ENCODE results near the gene BACE1-AS. TPM values are rescaled to one million over a fixed set of nuclear protein-coding genes. Genes with fewer than 3 reads are reported as not detected.

The BACE1-AS gene
- total RNA-seq, 1 experiment from 2014 or later, result 13.7 TPM

DNA sequence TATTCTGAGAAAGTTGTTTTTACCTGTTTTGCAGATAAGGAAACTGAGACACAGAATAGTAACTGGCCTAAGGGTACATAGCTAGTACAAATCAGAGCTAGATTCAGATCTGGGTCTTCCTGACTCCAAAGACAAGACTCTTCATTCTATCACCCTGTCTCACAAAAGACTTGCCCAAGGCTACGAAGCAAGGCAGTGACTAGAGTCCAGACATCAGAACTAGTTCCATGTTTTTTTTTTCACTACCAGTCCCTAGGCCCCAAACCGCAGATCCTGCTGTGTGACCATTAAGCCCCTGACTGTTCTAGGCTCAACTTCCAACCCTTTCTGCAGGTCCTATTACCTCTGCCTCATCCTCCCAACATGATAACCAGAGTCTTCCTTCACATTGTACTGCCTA lies 1.5 kb downstream of the BACE1-AS start:
- H3K27me3 ChIP-seq (replicated peaks; ENCODE audit: insufficient read depth, low read depth, low read length, poor library complexity), result no peaks in the 10 kb centered on the region
- H3K4me1 ChIP-seq (ENCODE audit: insufficient read depth, low read length, poor library complexity, severe bottlenecking), result no peaks in the 10 kb centered on the region
- CTCF ChIA-PET, result interaction anchor here (0.7 kb wide), 1 partner anchor 662 kb away, joined by 4 read pairs; no protein-coding TSS in a partner anchor
- H3K36me3 ChIP-seq (ENCODE audit: insufficient read depth, low read length, poor library complexity, severe bottlenecking), result peaks cover 20% of the 10 kb centered on the region
- no peak for TF ChIP-seq EZH2 (IDR thresholded peaks at IDR 0.05; ENCODE audit: borderline replicate concordance, low read depth, low read length, poor library complexity, severe bottlenecking)
- TF ChIP-seq, protein P1, sequence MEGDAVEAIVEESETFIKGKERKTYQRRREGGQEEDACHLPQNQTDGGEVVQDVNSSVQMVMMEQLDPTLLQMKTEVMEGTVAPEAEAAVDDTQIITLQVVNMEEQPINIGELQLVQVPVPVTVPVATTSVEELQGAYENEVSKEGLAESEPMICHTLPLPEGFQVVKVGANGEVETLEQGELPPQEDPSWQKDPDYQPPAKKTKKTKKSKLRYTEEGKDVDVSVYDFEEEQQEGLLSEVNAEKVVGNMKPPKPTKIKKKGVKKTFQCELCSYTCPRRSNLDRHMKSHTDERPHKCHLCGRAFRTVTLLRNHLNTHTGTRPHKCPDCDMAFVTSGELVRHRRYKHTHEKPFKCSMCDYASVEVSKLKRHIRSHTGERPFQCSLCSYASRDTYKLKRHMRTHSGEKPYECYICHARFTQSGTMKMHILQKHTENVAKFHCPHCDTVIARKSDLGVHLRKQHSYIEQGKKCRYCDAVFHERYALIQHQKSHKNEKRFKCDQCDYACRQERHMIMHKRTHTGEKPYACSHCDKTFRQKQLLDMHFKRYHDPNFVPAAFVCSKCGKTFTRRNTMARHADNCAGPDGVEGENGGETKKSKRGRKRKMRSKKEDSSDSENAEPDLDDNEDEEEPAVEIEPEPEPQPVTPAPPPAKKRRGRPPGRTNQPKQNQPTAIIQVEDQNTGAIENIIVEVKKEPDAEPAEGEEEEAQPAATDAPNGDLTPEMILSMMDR (conservative IDR thresholded peaks at IDR 0.05; ENCODE audit: low read depth, low read length), result no peak
- intact Hi-C loops (cut with micrococcal nuclease; ENCODE audit: unreplicated experiment), result no loop called here
- BruUV-seq (replicated peaks), result no TSS peak
- POLR2A ChIA-PET (ENCODE audit: low non-redundant PET), result no interaction called here
- H3K4me3 ChIP-seq (ENCODE audit: low read depth, low read length, poor library complexity, severe bottlenecking), result no peak overlapping the region
- no peak for DNase-seq (ENCODE audit: low spot score)
- no peak overlapping the region for H3K27ac ChIP-seq (ENCODE audit: low read depth, low read length, poor library complexity, severe bottlenecking)
- no peaks in the 10 kb centered on the region for H3K9me3 ChIP-seq (ENCODE audit: low read depth, low read length, poor library complexity, severe bottlenecking)

DNA sequence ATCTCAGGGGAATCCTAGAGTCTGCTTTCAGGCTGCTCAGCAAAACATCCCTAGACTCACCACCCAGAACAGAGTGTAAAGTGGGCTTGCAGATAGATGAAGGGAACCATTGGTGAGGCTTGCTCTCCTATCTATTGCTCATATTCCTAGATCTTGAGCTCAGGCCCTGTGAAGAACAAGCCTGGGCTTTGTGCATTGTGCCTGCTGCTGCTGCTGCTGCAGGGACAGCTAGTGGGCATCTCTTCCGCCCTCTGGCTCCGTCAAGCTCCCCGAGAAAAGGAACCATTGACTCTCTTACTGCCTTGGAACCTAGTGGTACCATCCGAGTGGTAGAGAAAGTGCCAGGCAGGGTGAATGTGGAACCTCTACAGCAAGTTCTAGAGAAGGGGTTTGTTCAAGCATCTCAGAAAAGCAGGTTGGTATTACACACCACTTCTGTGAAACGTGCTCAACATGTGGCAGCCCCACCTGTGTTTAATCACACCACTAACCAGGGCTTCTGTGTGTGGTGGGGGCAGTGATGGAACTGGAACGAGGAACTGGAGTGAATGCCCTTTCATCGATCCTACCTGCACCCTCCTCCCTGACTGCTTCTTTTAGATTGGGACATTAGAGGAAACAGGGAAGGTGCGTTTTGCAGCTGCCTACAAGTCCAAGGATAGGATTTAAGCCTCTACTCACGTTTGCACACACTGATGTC lies 4.4 kb downstream of the BACE1-AS start:
- no peaks in the 10 kb centered on the region for H3K9me3 ChIP-seq (ENCODE audit: low read depth, low read length, poor library complexity, severe bottlenecking)
- DNase-seq (ENCODE audit: low spot score), result no peak
- CTCF ChIA-PET, result no interaction called here
- TF ChIP-seq, protein P1 (conservative IDR thresholded peaks at IDR 0.05; ENCODE audit: low read depth, low read length), result no peak
- no peak for TF ChIP-seq EZH2 (IDR thresholded peaks at IDR 0.05; ENCODE audit: borderline replicate concordance, low read depth, low read length, poor library complexity, severe bottlenecking)
- H3K36me3 ChIP-seq (ENCODE audit: insufficient read depth, low read length, poor library complexity, severe bottlenecking), result peaks cover 6% of the 10 kb centered on the region
- H3K27me3 ChIP-seq (replicated peaks; ENCODE audit: insufficient read depth, low read depth, low read length, poor library complexity), result no peaks in the 10 kb centered on the region
- H3K27ac ChIP-seq (ENCODE audit: low read depth, low read length, poor library complexity, severe bottlenecking), result no peak overlapping the region
- intact Hi-C loops (cut with micrococcal nuclease; ENCODE audit: unreplicated experiment), result no loop called here
- peaks cover 2% of the 10 kb centered on the region for H3K4me1 ChIP-seq (ENCODE audit: insufficient read depth, low read length, poor library complexity, severe bottlenecking)
- H3K4me3 ChIP-seq (ENCODE audit: low read depth, low read length, poor library complexity, severe bottlenecking), result no peak overlapping the region
- BruUV-seq (replicated peaks), result no TSS peak
- POLR2A ChIA-PET (ENCODE audit: low non-redundant PET), result interaction anchor here (1.0 kb wide), 1 partner anchor 14 kb away, joined by 5 read pairs; no protein-coding TSS in a partner anchor

DNA sequence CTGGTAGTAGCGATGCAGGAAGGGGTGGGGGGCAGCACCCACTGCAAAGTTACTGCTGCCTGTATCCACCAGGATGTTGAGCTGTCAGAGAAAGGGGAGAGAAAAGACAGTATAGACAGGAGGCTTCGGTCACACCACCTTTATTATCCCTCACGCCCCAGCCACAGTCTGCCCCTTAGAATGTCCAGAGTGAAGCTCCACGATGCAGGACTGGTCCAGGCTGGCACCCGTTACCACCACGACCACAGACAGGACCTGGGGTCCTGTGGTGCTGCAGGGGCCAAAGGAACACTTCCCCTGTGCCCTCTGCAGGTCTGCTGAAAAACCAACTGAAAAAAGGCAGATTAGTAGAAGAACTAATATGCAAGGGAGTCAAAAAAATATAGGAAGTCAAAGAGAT lies 5.7 kb downstream of the BACE1-AS start:
- no peaks in the 10 kb centered on the region for H3K9me3 ChIP-seq (ENCODE audit: low read depth, low read length, poor library complexity, severe bottlenecking)
- peaks cover 8% of the 10 kb centered on the region for H3K4me1 ChIP-seq (ENCODE audit: insufficient read depth, low read length, poor library complexity, severe bottlenecking)
- no TSS peak for BruUV-seq (replicated peaks)
- no peak for DNase-seq (ENCODE audit: low spot score)
- H3K36me3 ChIP-seq (ENCODE audit: insufficient read depth, low read length, poor library complexity, severe bottlenecking), result peaks cover 6% of the 10 kb centered on the region
- no peak overlapping the region for H3K27ac ChIP-seq (ENCODE audit: low read depth, low read length, poor library complexity, severe bottlenecking)
- H3K27me3 ChIP-seq (replicated peaks; ENCODE audit: insufficient read depth, low read depth, low read length, poor library complexity), result no peaks in the 10 kb centered on the region
- ChIA-PET CTCF (no interaction called here), POLR2A (ENCODE audit: low non-redundant PET) (interaction anchor here (1.0 kb wide), 1 partner anchor 13 kb away, joined by 5 read pairs; no protein-coding TSS in a partner anchor)
- intact Hi-C loops (cut with micrococcal nuclease; ENCODE audit: unreplicated experiment), result no loop called here
- TF ChIP-seq, protein P1 (conservative IDR thresholded peaks at IDR 0.05; ENCODE audit: low read depth, low read length), result no peak
- no peak for TF ChIP-seq EZH2 (IDR thresholded peaks at IDR 0.05; ENCODE audit: borderline replicate concordance, low read depth, low read length, poor library complexity, severe bottlenecking)
- H3K4me3 ChIP-seq (ENCODE audit: low read depth, low read length, poor library complexity, severe bottlenecking), result no peak overlapping the region

Measured in A673 (cell line).